ENCODE measurements around the gene MAFG.
"Not testable (repeated sequence)": the region's sequence is repeated elsewhere in the genome, so short reads cannot be mapped to it uniquely, and the experiment has no call there.

MAFG gene

DNA sequence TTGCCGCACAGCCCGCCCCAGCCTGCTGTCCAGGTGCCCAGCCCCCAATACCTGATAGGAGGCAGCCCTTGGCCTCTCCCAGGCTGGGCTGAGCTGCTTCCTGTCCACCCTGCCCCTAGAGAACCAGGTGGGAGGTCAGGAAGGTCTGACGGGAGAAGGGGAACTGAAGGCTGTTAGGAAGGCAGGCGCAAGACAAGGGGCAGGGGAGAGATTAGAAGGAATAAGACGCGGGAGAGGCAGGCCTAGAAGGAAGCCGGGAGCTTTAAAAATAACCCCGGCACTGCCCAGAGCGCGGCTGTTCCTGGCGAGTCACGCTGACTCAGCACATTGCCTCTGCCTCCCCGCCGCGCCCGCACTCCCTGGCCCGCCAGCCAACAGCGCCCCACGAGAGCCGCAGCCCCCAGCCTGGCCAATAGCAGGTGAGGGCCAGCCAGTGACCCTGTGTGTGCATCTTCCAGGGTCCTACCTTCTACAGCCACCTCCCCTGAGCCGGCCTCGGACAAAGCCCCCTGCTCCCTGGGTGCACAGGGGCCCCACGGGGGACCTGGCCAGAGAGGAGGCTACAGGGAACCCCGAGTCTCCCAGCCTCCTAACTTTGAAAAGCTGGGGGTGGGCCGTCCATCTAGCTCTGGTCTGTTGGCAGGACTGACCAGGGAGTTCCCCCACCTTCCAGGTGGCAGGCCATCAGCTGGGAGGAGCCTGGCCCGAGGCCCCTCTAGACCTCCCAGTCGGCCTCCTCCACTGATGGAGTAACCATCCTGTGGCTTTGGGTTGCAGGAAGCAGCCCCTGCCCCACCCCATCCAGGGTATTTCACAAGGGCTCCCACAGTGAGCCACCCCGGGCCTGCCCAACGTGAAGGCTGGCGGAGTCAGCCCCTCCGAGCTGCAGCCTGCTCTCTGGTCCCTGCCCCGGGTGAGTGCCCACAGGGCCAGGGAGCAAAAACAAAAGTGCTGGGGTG lies 4.0 kb downstream of the MAFG start:
- DNase-seq (ENCODE audit: low read depth in 1 of 2, low spot score in 1 of 2) = no peak

DNA sequence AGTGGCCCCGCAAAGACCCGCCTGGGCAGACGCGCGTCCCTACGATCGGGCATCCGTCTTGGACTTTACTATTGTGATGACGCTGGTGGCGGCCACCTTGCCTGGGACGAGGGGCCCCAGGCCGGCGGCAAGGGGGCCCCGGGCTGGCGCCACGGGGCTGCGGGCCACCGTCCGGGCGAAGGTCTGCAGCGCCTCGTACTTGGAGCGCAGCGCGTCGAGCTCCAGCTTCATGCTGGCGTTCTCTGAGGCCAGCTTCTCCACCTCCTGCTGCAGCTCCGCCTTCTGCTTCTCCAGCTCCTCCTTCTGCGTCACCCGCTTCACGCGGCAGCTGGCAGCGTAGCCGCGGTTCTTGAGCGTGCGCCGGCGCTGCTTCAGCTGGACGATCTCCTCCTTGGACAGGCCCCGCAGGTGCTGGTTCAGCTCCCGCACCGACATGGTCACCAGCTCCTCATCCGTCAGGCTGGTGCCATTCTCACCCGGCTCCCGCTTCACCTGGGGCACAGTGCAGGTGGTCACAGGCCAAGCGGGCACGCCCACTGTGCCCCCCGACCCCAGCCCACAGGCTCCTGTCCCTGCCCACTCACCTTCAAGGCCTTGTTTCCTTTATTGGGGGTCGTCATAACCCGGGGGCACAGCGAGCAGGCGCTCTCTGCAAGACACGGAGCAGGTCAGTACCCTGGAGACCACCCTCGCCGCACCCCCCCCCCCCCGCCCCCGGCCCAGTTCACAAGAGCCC lies 4.8 kb downstream of the MAFG start:
- no peak for DNase-seq (ENCODE audit: low read depth in 1 of 2, low spot score in 1 of 2)

GRCh38 chr17:81921996-81922565 lies 5.5 kb downstream of the MAFG start:
- no peak for DNase-seq (ENCODE audit: low read depth in 1 of 2, low spot score in 1 of 2)

GRCh38 chr17:81921537-81921862 lies 6.0 kb downstream of the MAFG start:
- no peak for DNase-seq (ENCODE audit: low read depth in 1 of 2, low spot score in 1 of 2)

GRCh38 chr17:81920612-81921536 lies 6.7 kb downstream of the MAFG start:
- DNase-seq (ENCODE audit: low read depth in 1 of 2, low spot score in 1 of 2) = no peak

DNA sequence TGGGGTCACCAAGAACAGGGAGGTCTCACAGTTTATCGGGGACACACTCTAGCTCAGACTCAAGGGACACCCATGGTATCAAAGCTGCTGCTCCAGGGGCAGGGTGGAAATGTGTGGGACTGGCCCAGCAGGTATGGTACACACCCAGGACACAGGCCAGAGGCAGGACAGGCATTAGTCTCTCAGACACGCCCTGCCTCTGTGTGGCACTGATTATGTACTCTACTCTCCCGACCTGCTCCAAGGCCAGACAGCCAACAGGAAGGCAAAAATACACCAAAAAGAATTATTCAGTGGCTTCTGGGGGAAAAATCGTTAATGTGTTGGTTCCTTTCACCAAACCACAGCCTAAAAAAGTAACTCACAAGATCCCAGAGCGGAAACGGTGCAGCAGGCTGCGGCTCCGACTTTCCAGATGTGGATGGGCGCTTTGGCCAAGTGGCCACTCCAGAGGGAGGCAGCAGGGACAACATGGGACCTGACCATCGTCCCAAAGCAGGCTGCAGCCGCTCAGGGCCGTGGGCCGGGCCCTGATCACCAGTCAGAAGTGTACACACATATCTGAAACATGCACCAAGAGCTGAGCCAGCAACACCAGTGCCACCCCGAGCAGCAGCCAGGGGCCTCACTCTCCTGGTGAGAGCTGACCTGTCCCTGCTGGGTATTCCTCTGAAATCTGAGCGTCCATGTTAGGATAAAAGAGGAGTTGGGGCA lies 8.5 kb downstream of the MAFG start:
- no peak for DNase-seq (ENCODE audit: low read depth in 1 of 2, low spot score in 1 of 2)

- not testable (repeated sequence) for DNase-seq (ENCODE audit: low read depth in 1 of 2, low spot score in 1 of 2)
These were observed 9.2 kb downstream of the MAFG start for GRCh38 chr17:81918333-81918669.

DNA sequence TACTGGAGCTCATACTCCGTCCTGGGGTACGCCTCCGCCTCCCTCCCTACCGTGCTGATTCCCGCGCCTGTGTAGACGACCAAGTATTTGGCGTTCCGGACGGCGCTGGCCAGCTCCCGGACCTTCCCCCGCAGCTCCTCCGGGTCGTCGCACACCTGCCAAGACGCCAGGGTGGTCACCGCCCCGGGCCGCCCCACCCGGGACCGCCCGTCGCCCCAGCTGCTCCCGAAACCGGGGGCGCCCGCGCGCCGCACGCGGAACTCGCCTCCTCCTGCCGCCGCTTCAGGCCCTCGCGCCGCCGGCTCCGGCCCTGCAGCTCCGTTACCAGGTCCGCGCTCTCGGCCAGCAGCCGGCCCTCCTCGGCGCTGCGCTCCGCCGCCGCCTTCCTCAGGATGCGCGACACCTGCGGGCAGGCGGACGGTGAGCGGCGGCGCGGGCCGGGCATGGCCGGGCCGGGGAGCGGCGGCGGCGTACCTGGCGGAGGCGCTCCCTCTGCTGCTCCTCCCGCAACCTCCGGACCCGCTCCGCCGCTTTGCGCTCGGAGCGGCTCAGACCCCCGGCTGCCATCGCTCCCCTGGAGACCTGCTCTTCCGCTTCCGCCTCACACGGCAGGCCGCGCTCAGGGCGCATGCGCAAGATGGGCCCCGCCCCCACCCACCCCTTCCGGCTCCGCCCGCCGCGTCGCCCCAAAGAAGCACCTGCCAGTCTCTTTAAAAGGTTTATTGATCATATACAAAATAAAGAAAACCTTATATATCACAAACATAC lies 9.8 kb downstream of the MAFG start, which contains the start of gene SIRT7:
TSS of gene SIRT7 (minus strand) at position 612 of the 768 bp plus-strand sequence. CDS start at position 567, 45 bp downstream.
- DNase-seq (ENCODE audit: low read depth in 1 of 2, low spot score in 1 of 2) = peak; percentile 66

DNA sequence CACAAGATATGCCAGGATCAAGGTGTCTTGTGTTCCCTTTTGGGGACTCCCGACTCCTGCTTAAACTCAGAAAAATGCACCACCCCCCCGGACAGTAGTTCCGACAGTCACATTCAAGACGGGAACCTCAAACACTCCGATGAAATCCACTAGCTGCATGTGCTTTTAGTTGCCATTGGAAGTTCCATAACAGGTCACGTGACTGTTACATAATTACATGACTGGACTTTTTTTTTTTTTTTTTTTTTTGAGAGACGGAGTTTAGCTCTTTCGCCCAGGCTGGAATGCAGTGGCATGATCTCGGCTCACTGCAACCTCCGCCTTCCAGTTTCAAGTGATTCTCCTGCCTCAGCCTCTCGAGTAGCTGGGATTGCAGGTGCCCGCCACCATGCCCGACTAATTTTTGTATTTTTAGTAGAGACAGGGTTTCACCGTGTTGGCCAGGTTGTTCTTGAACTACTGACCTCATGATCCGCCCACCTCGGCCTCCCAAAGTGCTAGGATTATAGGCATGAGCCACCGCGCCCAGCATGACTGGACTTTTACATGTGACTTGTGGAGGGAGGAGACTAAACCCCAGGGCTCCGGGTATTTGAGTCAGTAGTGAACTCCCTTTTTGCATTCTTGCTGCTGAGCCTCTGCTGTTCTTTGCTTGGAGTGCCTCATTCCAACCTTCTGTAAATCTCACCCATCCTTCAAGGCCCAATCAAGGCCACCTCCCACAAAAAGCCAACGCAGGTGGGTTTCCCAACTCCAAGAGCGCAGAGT lies 11.1 kb downstream of the MAFG start:
- DNase-seq (ENCODE audit: low read depth in 1 of 2, low spot score in 1 of 2) = no peak

DNA sequence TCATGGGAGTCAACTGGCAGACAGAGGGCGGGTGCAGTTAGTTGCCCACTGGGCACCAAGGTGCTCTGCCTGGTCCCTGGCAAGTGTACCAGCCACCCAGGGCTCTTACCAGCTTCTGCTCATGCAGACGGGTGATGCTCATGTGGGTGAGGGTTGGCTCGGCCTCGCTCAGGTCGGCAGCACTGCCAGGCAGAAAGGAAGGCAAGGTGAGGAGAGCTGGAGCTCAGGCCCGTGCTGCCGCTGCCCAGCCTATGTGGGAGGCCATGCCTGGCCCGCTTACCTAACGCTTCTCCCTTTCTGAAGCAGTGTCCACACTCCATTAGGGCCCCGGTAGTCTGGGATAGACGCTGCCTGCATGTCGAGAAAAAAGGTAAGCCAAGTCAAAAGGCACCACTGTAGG lies 12.2 kb downstream of the MAFG start:
- no peak for DNase-seq (ENCODE audit: low read depth in 1 of 2, low spot score in 1 of 2)

DNA sequence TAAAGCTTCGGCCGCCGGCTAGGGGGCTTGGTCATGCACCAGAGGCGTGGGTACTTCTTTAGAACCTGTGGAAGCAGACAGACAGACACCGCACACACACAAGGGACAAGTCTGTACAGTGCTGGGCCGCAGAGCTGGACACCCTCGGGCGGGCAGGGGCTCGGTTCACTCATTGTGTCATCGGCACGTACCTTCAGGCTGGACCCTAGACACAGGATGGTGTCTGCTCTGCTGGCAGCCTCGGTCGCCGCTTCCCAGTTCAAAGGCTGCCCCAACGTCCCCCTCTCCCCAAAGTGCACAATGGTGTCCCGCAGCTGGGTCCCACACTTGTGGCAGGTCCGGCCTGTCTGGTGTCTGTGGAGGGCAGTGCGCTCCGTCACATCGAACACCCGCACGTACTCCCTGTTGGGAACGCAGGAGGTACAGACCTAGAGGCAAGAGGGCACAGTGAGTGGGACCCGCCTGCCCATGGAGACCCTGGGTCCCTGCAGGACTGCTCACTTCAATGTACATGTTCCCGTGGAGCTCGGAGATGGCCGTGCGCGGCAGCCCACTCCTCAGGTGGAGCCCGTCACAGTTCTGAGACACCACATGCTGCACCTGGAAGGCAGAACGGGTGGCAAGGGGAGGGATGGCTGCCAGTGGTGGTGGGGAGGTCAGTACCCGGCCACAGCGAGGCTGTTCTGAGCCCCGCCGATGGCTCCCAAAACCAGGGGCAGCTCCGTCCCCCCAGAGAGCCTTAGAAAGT lies 13.3 kb downstream of the MAFG start:
- DNase-seq (ENCODE audit: low read depth in 1 of 2, low spot score in 1 of 2) = no peak

GRCh38 chr17:81913394-81914102 lies 14.0 kb downstream of the MAFG start:
- no peak for DNase-seq (ENCODE audit: low read depth in 1 of 2, low spot score in 1 of 2)

GRCh38 chr17:81912441-81913309 lies 14.9 kb downstream of the MAFG start:
- no peak for DNase-seq (ENCODE audit: low read depth in 1 of 2, low spot score in 1 of 2)

DNA sequence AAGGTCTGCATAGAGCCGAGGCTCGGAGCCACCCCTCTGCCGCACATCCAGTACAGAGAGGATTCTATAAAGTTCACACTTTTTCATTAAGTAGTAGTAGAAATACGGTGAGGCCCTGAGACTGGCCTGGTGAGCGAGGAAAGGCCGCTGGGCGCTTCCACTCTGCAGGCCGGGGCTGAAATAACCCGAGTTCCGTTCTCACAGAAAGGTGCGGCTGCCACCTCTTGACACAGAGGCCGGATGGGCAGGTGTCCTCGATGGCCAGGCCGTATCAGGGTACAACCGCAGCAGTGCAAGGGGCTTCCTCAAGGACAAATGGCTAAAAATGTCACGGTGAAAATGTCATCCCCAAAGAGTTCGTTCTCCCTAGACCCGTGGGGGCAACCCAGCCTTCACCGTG lies 15.6 kb downstream of the MAFG start:
- DNase-seq (ENCODE audit: low read depth in 1 of 2, low spot score in 1 of 2) = no peak

DNA sequence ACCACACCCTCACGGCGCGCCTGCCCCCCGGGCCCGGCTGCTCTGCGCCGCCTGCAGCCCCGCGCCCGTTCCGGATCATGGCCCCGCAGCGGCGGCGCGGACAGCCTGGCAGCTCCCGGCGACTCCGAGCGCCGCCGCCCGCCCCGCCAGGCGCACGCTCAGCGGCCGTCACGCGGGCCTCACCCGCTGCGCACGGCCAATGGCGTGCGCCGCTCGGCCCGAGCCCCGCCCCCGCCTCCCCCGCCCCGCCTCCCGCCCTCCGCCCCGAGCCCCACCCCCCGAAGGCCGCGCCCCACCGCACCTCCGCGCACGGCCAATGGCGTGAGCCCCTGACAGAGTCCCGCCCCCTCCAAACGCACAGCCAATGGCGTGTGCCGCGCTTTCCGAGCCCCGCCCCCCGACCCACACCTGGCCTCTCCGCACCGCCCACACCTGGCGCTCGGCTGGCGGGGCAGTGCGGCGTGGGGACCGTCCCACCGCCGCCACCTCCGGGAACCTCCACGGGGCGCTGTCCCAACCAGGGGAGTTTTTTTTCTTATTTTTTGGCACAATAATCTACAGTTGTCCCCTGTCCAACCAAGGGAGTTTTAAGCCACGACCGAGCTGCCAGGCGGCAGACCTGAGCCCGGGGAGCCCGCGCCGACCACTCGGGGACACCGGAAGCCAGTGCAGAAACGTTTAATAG lies 16.1 kb downstream of the MAFG start, which contains the start of gene PCYT2:
TSS of gene PCYT2 (minus strand) at position 123 of the 685 bp plus-strand sequence. CDS start at position 79, 44 bp downstream.
- peak; percentile 83 to 92 for DNase-seq (ENCODE audit: low read depth in 1 of 2, low spot score in 1 of 2)

DNA sequence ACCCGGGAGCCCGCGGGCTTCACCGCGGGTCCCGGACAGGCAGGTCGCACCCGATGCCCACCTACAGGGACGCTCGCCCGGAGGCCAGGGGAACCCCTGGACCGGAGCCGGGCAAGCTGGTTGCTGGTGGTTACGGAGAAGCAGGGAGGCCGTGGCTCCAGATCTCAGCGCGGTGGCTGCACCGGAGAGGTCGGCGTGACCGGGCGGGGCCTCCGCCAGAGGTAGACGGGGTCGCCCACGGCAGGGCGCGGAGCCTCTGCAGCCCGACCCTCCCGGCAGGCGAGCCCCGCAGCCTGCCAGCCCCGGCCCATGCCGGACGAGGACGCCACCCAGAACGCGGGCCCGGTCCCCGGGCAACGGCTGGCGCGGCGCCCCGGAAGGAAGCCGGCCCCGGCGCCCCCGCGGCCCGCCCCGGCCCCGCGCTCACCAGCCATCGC lies 16.7 kb downstream of the MAFG start:
- no peak for DNase-seq (ENCODE audit: low read depth in 1 of 2, low spot score in 1 of 2)
